Activated CD8-positive, alpha-beta T cell treated with anti-CD3 and anti-CD28 coated beads for 36 hours (primary cell): Measurements from ENCODE around the gene ITGA1. TPM values are rescaled to one million over a fixed set of nuclear protein-coding genes. Genes with fewer than 3 reads are reported as not detected.

Experiments
- ATAC-seq: fragments of 200-7000 bp; cut with Tn5 transposase; one replicate; pipeline ENCODE4 v1.10.0; 2021; ENCODE audit warnings: mild to moderate bottlenecking, moderate library complexity
- CTCF ChIA-PET: fragments of 350-600 bp; sonication (Branson Sonifier 250); formaldehyde crosslinking; loops from one replicate; lab custom pipeline; 2021; ENCODE audit warnings: antibody characterized with exemption; lab: Charles Lee
- POLR2A ChIA-PET: fragments of 350-600 bp; sonication (Branson Sonifier 250); formaldehyde crosslinking; loops from one replicate; lab custom pipeline; 2021; ENCODE audit warnings: antibody characterized with exemption; lab: Charles Lee
- DNase-seq: peaks from one replicate; pipeline ENCODE4 v3.0.0-alpha.2; 2020
- H3K27ac Mint-ChIP-seq: one replicate; pipeline ENCODE4 v1.8.0; 2021; ENCODE audit warnings: mild to moderate bottlenecking, mixed read lengths
- H3K27me3 Mint-ChIP-seq: one replicate; pipeline ENCODE4 v1.8.0; 2021; ENCODE audit warnings: mixed read lengths
- H3K36me3 Mint-ChIP-seq: one replicate; pipeline ENCODE4 v1.8.0; 2021; ENCODE audit warnings: low read depth, mixed read lengths
- H3K4me1 Mint-ChIP-seq: one replicate; pipeline ENCODE4 v1.8.0; 2021; ENCODE audit warnings: low read depth, mixed read lengths
- H3K4me3 Mint-ChIP-seq: one replicate; pipeline ENCODE4 v1.8.0; 2021; ENCODE audit warnings: mild to moderate bottlenecking, moderate library complexity, mixed read lengths
- H3K9me3 Mint-ChIP-seq: one replicate; pipeline ENCODE4 v1.8.0; 2021; ENCODE audit warnings: mixed read lengths
- CTCF ChIP-seq: fragments of 200-600 bp; IDR thresholded peaks from one replicate; pipeline ENCODE4 v1.8.0; 2022; ENCODE audit warnings: antibody characterized with exemption, mild to moderate bottlenecking
- intact Hi-C: fragments of 100-400 bp; cut with micrococcal nuclease; formaldehyde crosslinking; loops from one replicate; pipeline ENCODE4 v1.10.0; 2022
- total RNA-seq, 2 experiments: library from RNA; stranded (reverse); gene quantifications; one replicate each; pipeline ENCODE4 v1.2.3, GENCODE V29; 2021

The ITGA1 gene
- total RNA-seq, 2 experiments from 2014 or later, result 5.1 to 6.0 TPM

GRCh38 chr5:52876456-52876855 is 88.7 kb downstream of the ITGA1 start:
- no peaks in the 10 kb centered on the region for H3K4me1 Mint-ChIP-seq
- intact Hi-C loops, result no loop called here
- ChIA-PET POLR2A (no interaction called here), CTCF (interaction anchor here (0.6 to 1.2 kb wide), 2 partner anchors 9 to 271 kb away, joined by 3 read pairs; no protein-coding TSS in a partner anchor)
- H3K27me3 Mint-ChIP-seq, result no peaks in the 10 kb centered on the region
- ATAC-seq (no peak), DNase-seq (no peak)
- H3K4me3 Mint-ChIP-seq, result no peak overlapping the region
- no peak overlapping the region for H3K27ac Mint-ChIP-seq
- H3K9me3 Mint-ChIP-seq, result no peaks in the 10 kb centered on the region
- H3K36me3 Mint-ChIP-seq, result no peaks in the 10 kb centered on the region
- no peak for TF ChIP-seq CTCF

GRCh38 chr5:52878656-52879055 is 90.9 kb downstream of the ITGA1 start:
- DNase-seq (no peak), ATAC-seq (no peak)
- no peaks in the 10 kb centered on the region for H3K9me3 Mint-ChIP-seq
- no peak for TF ChIP-seq CTCF
- POLR2A ChIA-PET, result no interaction called here
- intact Hi-C loops, result no loop called here
- H3K4me1 Mint-ChIP-seq, result no peaks in the 10 kb centered on the region
- no peaks in the 10 kb centered on the region for H3K27me3 Mint-ChIP-seq
- no peak overlapping the region for H3K4me3 Mint-ChIP-seq
- CTCF ChIA-PET, result interaction anchor here (0.8 kb wide), 1 partner anchor 70 kb away, joined by 3 read pairs; no protein-coding TSS in a partner anchor
- H3K27ac Mint-ChIP-seq, result no peak overlapping the region
- no peaks in the 10 kb centered on the region for H3K36me3 Mint-ChIP-seq

GRCh38 chr5:52880541-52880940 is 92.8 kb downstream of the ITGA1 start:
- TF ChIP-seq CTCF, result no peak
- H3K9me3 Mint-ChIP-seq, result no peaks in the 10 kb centered on the region
- ChIA-PET POLR2A (no interaction called here), CTCF (no interaction called here)
- H3K4me1 Mint-ChIP-seq, result no peaks in the 10 kb centered on the region
- no peaks in the 10 kb centered on the region for H3K27me3 Mint-ChIP-seq
- H3K27ac Mint-ChIP-seq, result no peak overlapping the region
- no peaks in the 10 kb centered on the region for H3K36me3 Mint-ChIP-seq
- no peak for ATAC-seq
- intact Hi-C loops, result no loop called here
- DNase-seq, result no peak
- no peak overlapping the region for H3K4me3 Mint-ChIP-seq

- ATAC-seq (no peak), DNase-seq (no peak)
- Mint-ChIP-seq H3K4me1 (no peaks in the 10 kb centered on the region), H3K27ac (no peak overlapping the region), H3K4me3 (no peak overlapping the region), H3K36me3 (no peaks in the 10 kb centered on the region), H3K27me3 (no peaks in the 10 kb centered on the region), H3K9me3 (no peaks in the 10 kb centered on the region)
- ChIA-PET POLR2A (no interaction called here), CTCF (no interaction called here)
- intact Hi-C loops, result no loop called here
- TF ChIP-seq CTCF, result no peak
These were observed 93.8 kb downstream of the ITGA1 start for GRCh38 chr5:52881468-52881867.

GRCh38 chr5:52883110-52883509 is 95.4 kb downstream of the ITGA1 start:
- no peaks in the 10 kb centered on the region for H3K9me3 Mint-ChIP-seq
- H3K27me3 Mint-ChIP-seq, result no peaks in the 10 kb centered on the region
- no peak for TF ChIP-seq CTCF
- no peak overlapping the region for H3K4me3 Mint-ChIP-seq
- no peak for DNase-seq
- POLR2A ChIA-PET, result no interaction called here
- CTCF ChIA-PET, result no interaction called here
- intact Hi-C loops, result no loop called here
- no peak for ATAC-seq
- H3K4me1 Mint-ChIP-seq, result no peaks in the 10 kb centered on the region
- H3K36me3 Mint-ChIP-seq, result no peaks in the 10 kb centered on the region
- H3K27ac Mint-ChIP-seq, result no peak overlapping the region
